Mesenchymal stem cell (in vitro differentiated cells and primary cell): ENCODE measurements around the gene LGR6.

ENCODE experiments used
- DNase-seq: peaks from one replicate; pipeline ENCODE4 v3.0.0-alpha.2; 2013
- H2AFZ ChIP-seq: one replicate; pipeline ENCODE4 v1.6.1; 2013; ENCODE audit warnings: low read depth, mild to moderate bottlenecking, control low read depth, inconsistent platforms, low read length, moderate library complexity
- H2AK5ac ChIP-seq: 2 replicates; pipeline ENCODE4 v1.6.1; 2013; ENCODE audit warnings: low read length, moderate library complexity, mild to moderate bottlenecking, inconsistent platforms; ENCODE audit not compliant: severe bottlenecking
- H2BK120ac ChIP-seq: one replicate; pipeline ENCODE4 v1.6.1; 2013; ENCODE audit warnings: low read depth, mild to moderate bottlenecking, inconsistent platforms, low read length, moderate library complexity
- H2BK12ac ChIP-seq, 2 experiments: one replicate each; pipeline ENCODE4 v1.6.1; 2013; ENCODE audit warnings: inconsistent platforms in 2 of 2, low read length in 2 of 2, mild to moderate bottlenecking in 2 of 2, moderate library complexity in 2 of 2, control low read depth in 1 of 2
- H2BK15ac ChIP-seq: one replicate; pipeline ENCODE4 v1.6.1; 2013; ENCODE audit warnings: mild to moderate bottlenecking, low read depth, inconsistent platforms; ENCODE audit not compliant: poor library complexity, severe bottlenecking
- H2BK5ac ChIP-seq: 2 replicates; pipeline ENCODE4 v1.6.1; 2013; ENCODE audit warnings: low read depth, mild to moderate bottlenecking, low read length, control low read depth, inconsistent platforms; ENCODE audit not compliant: poor library complexity, severe bottlenecking
- H3K14ac ChIP-seq, 2 experiments: one replicate each; pipeline ENCODE4 v1.6.1; 2013; ENCODE audit warnings: inconsistent platforms in 2 of 2, low read length in 2 of 2, control low read depth in 1 of 2, mild to moderate bottlenecking in 1 of 2, moderate library complexity in 1 of 2
- H3K18ac ChIP-seq, 2 experiments: one replicate each; pipeline ENCODE4 v1.6.1; 2013; ENCODE audit warnings: inconsistent platforms in 2 of 2, low read length in 2 of 2, control low read depth in 1 of 2, low read depth in 1 of 2, mild to moderate bottlenecking in 1 of 2
- H3K23ac ChIP-seq, 2 experiments: one replicate each; pipeline ENCODE4 v1.6.1; 2013; ENCODE audit warnings: inconsistent platforms in 2 of 2, low read length in 2 of 2, mild to moderate bottlenecking in 2 of 2, moderate library complexity in 2 of 2, control low read depth in 1 of 2
- H3K27ac ChIP-seq: 2 replicates; pipeline ENCODE4 v1.5.1; 2013; ENCODE audit warnings: mild to moderate bottlenecking, moderate library complexity, low read length, control low read depth, inconsistent platforms; ENCODE audit not compliant: poor library complexity, severe bottlenecking
- H3K27me3 ChIP-seq, 2 experiments: 2 replicates each; pipeline versions ENCODE4 v1.6.1 to v1.7.0; 2013; ENCODE audit warnings: low read length in 2 of 2, mild to moderate bottlenecking in 2 of 2, moderate library complexity in 2 of 2, control low read depth in 1 of 2, inconsistent platforms in 1 of 2; ENCODE audit not compliant: control insufficient read depth in 1 of 2, insufficient read depth in 1 of 2
- H3K36me3 ChIP-seq, 2 experiments: 2 replicates each; pipeline versions ENCODE4 v1.6.1 to v1.7.0; 2013; ENCODE audit warnings: low read length in 2 of 2, control low read depth in 1 of 2, inconsistent platforms in 1 of 2, low read depth in 1 of 2, mild to moderate bottlenecking in 1 of 2; ENCODE audit not compliant: insufficient read depth in 2 of 2, control insufficient read depth in 1 of 2
- H3K4ac ChIP-seq, 2 experiments: one replicate each; pipeline ENCODE4 v1.6.1; 2013; ENCODE audit warnings: inconsistent platforms in 2 of 2, low read length in 2 of 2, mild to moderate bottlenecking in 2 of 2, moderate library complexity in 2 of 2, control low read depth in 1 of 2, low read depth in 1 of 2
- H3K4me1 ChIP-seq: 2 replicates; pipeline ENCODE4 v1.6.1; 2013; ENCODE audit warnings: low read depth, low read length, control low read depth; ENCODE audit not compliant: control insufficient read depth, insufficient read depth
- H3K4me2 ChIP-seq: 2 replicates; pipeline ENCODE4 v1.6.1; 2013; ENCODE audit warnings: low read length, mild to moderate bottlenecking, inconsistent platforms; ENCODE audit not compliant: poor library complexity, severe bottlenecking
- H3K4me3 ChIP-seq, 2 experiments: 2 replicates each; pipeline versions ENCODE4 v1.5.1 to v1.7.0; 2013; ENCODE audit warnings: low read length in 2 of 2, mild to moderate bottlenecking in 2 of 2, control low read depth in 1 of 2, low read depth in 1 of 2; ENCODE audit not compliant: insufficient read depth in 1 of 2
- H3K79me1 ChIP-seq: replicated peaks from 2 replicates; pipeline ENCODE4 v1.6.1; 2013; ENCODE audit warnings: mild to moderate bottlenecking, control low read depth, low read length, inconsistent platforms; ENCODE audit not compliant: poor library complexity, severe bottlenecking
- H3K9ac ChIP-seq: 2 replicates; pipeline ENCODE4 v1.7.0; 2013; ENCODE audit warnings: mild to moderate bottlenecking, low read length, moderate library complexity
- H3K9me3 ChIP-seq: 2 replicates; pipeline ENCODE4 v1.7.0; 2013; ENCODE audit warnings: mild to moderate bottlenecking, low read length; ENCODE audit not compliant: control insufficient read depth
- H4K8ac ChIP-seq: one replicate; pipeline ENCODE4 v1.6.1; 2013; ENCODE audit warnings: inconsistent platforms, mild to moderate bottlenecking, low read length, moderate library complexity
- H4K91ac ChIP-seq: one replicate; pipeline ENCODE4 v1.6.1; 2013; ENCODE audit warnings: mild to moderate bottlenecking, low read length, inconsistent platforms
- WGBS: methylation state at CpG from one replicate; pipeline ENCODE4 v1.1.7; 2013; ENCODE audit warnings: mixed read lengths; 5-methylcytosine and 5-hydroxymethylcytosine counted together

The LGR6 gene

GRCh38 chr1:202286622-202287097 is 93.1 kb downstream of the LGR6 start:
- H3K27me3 ChIP-seq, result peaks cover 0 to 84% of the 10 kb centered on the region in 2 experiments
- no peak overlapping the region for H2AK5ac ChIP-seq
- H2BK5ac ChIP-seq, result no peak overlapping the region
- no peak overlapping the region for H3K9ac ChIP-seq
- no peaks in the 10 kb centered on the region for H3K36me3 ChIP-seq
- no peak overlapping the region for H4K91ac ChIP-seq
- H2AFZ ChIP-seq, result no peak overlapping the region
- H3K4me2 ChIP-seq, result no peak overlapping the region
- H3K9me3 ChIP-seq, result no peaks in the 10 kb centered on the region
- H3K23ac ChIP-seq, result no peak overlapping the region
- H4K8ac ChIP-seq, result no peak overlapping the region
- peak; percentile 46 for DNase-seq
- 44% methylated on average over 5 of the region's 6 CpGs for WGBS
- no peak overlapping the region for H2BK12ac ChIP-seq
- no peaks in the 10 kb centered on the region for H3K79me1 ChIP-seq
- no peak overlapping the region for H3K27ac ChIP-seq
- H3K4me3 ChIP-seq, result no peak overlapping the region
- H3K18ac ChIP-seq, result no peak overlapping the region
- no peak overlapping the region for H2BK15ac ChIP-seq
- H2BK120ac ChIP-seq, result no peak overlapping the region
- no peak overlapping the region for H3K14ac ChIP-seq
- no peak overlapping the region for H3K4ac ChIP-seq
- H3K4me1 ChIP-seq, result peaks cover 27% of the 10 kb centered on the region

DNA sequence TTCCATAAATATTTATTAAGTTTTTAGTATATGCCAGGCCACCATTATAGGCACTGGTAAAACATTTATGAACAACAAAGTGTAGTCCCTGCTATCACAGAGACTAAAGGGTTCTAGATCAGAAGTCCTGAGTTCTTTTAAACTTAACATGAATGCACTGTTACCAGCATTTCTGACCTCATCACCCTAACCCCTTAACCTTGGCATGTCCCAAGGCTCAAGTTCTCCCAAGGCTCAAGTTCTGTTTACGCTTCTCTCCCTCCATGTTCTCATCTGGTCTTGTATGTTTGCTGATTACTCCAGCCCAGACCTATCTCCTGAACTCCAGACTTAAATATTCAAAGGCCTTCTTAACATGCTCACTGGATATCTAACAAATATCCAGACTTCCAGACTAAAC is 93.6 kb downstream of the LGR6 start:
- H3K36me3 ChIP-seq, result no peaks in the 10 kb centered on the region
- no peak overlapping the region for H2BK5ac ChIP-seq
- H2BK12ac ChIP-seq, result no peak overlapping the region
- no peak overlapping the region for H3K18ac ChIP-seq
- H2AK5ac ChIP-seq, result peak overlapping the region; percentile 28
- peaks cover 0 to 79% of the 10 kb centered on the region in 2 experiments for H3K27me3 ChIP-seq
- no peak overlapping the region for H3K4me3 ChIP-seq
- no peak overlapping the region for H3K4me2 ChIP-seq
- 98% methylated on average over 1 of the region's 1 CpG for WGBS
- no peak overlapping the region for H2BK120ac ChIP-seq
- no peak overlapping the region for H2AFZ ChIP-seq
- no peak overlapping the region for H4K8ac ChIP-seq
- no peak overlapping the region for H4K91ac ChIP-seq
- no peak overlapping the region for H2BK15ac ChIP-seq
- H3K9ac ChIP-seq, result no peak overlapping the region
- no peaks in the 10 kb centered on the region for H3K79me1 ChIP-seq
- peaks cover 22% of the 10 kb centered on the region for H3K4me1 ChIP-seq
- DNase-seq, result no peak
- H3K23ac ChIP-seq, result no peak overlapping the region
- H3K27ac ChIP-seq, result no peak overlapping the region
- H3K14ac ChIP-seq, result no peak overlapping the region
- no peaks in the 10 kb centered on the region for H3K9me3 ChIP-seq
- no peak overlapping the region for H3K4ac ChIP-seq

- no peak overlapping the region for H2AFZ ChIP-seq
- no peak for DNase-seq
- H3K27ac ChIP-seq, result no peak overlapping the region
- no peak overlapping the region for H4K8ac ChIP-seq
- no peak overlapping the region for H3K18ac ChIP-seq
- 94% methylated on average over 3 of the region's 3 CpGs for WGBS
- H4K91ac ChIP-seq, result no peak overlapping the region
- peaks cover 17% of the 10 kb centered on the region for H3K4me1 ChIP-seq
- H3K4me2 ChIP-seq, result no peak overlapping the region
- H3K23ac ChIP-seq, result no peak overlapping the region
- no peak overlapping the region for H3K9ac ChIP-seq
- no peaks in the 10 kb centered on the region for H3K9me3 ChIP-seq
- no peak overlapping the region for H3K4me3 ChIP-seq
- H2BK15ac ChIP-seq, result no peak overlapping the region
- no peaks in the 10 kb centered on the region for H3K79me1 ChIP-seq
- H3K27me3 ChIP-seq, result peaks cover 0 to 75% of the 10 kb centered on the region in 2 experiments
- no peak overlapping the region for H2BK120ac ChIP-seq
- H3K14ac ChIP-seq, result no peak overlapping the region
- H3K36me3 ChIP-seq, result no peaks in the 10 kb centered on the region
- no peak overlapping the region for H3K4ac ChIP-seq
- H2BK5ac ChIP-seq, result no peak overlapping the region
- H2AK5ac ChIP-seq, result no peak overlapping the region
- H2BK12ac ChIP-seq, result no peak overlapping the region
Observed at GRCh38 chr1:202288177-202288576, 94.6 kb downstream of the LGR6 start.

DNA sequence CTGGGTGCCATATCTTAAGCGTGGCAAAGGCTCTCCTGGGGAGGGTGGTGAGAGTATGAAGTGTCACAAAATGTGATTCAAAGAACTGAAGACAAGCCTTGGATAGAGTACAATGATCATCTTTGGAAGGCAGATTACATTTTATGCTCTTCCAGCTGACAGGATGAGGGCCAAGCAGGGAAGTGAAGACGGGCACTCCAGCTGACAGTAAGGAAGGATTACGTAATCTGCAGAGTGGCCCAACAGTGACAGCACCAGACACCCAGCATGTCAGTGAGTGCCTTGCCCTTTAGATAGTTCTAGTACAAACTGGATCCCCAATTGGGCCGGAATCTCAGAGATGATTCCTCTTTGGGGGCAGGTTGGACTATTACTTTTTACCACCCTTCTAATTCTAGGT is 95.4 kb downstream of the LGR6 start:
- no peak overlapping the region for H3K23ac ChIP-seq
- no peak overlapping the region for H3K4ac ChIP-seq
- no peaks in the 10 kb centered on the region for H3K79me1 ChIP-seq
- no peak overlapping the region for H3K27ac ChIP-seq
- H2BK5ac ChIP-seq, result no peak overlapping the region
- no peaks in the 10 kb centered on the region for H3K9me3 ChIP-seq
- no peak for DNase-seq
- H3K27me3 ChIP-seq, result peaks cover 0 to 76% of the 10 kb centered on the region in 2 experiments
- no peak overlapping the region for H3K14ac ChIP-seq
- no peak overlapping the region for H3K9ac ChIP-seq
- no peak overlapping the region for H3K4me3 ChIP-seq
- H2AK5ac ChIP-seq, result no peak overlapping the region
- H2BK120ac ChIP-seq, result no peak overlapping the region
- 81% methylated on average over 4 of the region's 4 CpGs for WGBS
- H2AFZ ChIP-seq, result no peak overlapping the region
- H4K8ac ChIP-seq, result no peak overlapping the region
- H3K36me3 ChIP-seq, result no peaks in the 10 kb centered on the region
- no peak overlapping the region for H3K4me2 ChIP-seq
- peaks cover 10% of the 10 kb centered on the region for H3K4me1 ChIP-seq
- no peak overlapping the region for H2BK15ac ChIP-seq
- H4K91ac ChIP-seq, result no peak overlapping the region
- H3K18ac ChIP-seq, result no peak overlapping the region
- H2BK12ac ChIP-seq, result no peak overlapping the region
